Stimulated activated CD4-positive, alpha-beta T cell treated with anti-CD3 and anti-CD28 coated beads, TNF-alpha, amount 100 ng/mL, for 48 hours (primary cell): Measurements from ENCODE around the gene DCDC2.
"Not testable (repeated sequence)": the region's sequence is repeated elsewhere in the genome, so short reads cannot be mapped to it uniquely, and the experiment has no call there.

Experiments
- DNase-seq, 3 donors: peaks; one replicate each; pipeline ENCODE4 v3.0.0-alpha.2; 2020; ENCODE audit warnings: low read depth in 3 of 3

Gene DCDC2

DNA sequence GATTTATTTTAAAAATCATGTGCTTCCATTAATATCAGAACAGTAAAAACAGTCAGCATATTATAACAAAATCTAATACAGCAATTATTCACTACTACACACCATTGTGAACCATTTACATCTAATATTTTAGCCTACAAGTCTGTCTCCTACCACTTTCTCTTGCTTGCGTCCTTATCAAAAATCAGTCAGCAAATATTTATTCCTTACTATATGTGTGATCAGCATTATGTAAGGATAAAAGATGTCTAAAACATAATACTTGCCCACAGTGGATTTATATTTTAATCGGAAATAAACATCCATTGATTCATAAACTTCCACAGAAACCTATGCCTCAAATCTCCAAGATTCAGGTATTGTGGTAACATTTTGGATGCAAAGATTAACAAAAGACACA is 132.0 kb downstream of the DCDC2 start:
- no peak for DNase-seq

- DNase-seq, result no peak
These were observed 134.5 kb downstream of the DCDC2 start for GRCh38 chr6:24223115-24223919.

DNA sequence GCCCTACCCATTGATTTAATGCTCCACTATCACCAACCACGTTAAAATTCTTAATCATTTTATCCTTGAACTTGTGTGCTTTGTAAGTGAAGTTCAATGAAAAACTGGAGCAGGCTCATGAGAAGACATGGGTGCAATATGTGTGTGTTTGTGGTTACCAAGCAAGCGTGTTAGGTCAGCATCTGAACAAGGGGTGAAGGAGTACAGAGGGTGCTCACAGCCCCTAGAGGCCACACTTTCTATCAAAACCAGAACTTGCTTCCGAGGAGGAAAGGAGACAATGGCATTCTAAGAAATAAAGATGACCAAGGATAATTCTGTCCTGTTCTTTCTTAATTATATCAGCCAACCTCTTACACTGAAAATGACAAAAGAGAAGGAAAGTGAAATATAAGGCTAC is 138.2 kb downstream of the DCDC2 start:
- no peak for DNase-seq

GRCh38 chr6:24214984-24215383 is 142.9 kb downstream of the DCDC2 start:
- no peak for DNase-seq

- DNase-seq, result no peak
These were observed 150.4 kb downstream of the DCDC2 start for GRCh38 chr6:24207413-24207812.

DNA sequence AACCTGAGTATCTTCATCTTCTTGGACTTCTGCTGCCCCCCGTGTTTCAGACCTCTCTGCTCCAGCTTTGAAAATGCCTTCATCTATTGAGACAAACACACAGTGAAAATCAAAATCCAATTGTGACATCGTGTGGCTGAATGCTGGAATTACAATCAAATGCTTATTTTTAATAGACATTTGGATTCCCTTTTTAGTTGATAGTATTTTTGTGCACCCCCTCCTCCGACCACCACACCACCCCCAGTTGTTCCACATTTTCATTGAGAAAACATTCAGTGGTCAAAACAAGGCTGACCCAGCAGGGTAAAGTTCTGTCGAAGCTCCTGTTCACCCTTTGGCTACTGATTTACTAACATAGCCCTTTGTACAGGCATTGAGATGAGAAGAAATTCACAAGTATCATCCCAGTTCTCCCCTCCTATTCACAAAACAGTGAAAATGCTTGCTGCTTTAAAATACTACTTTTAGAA is 152.8 kb downstream of the DCDC2 start:
- no peak for DNase-seq

DNA sequence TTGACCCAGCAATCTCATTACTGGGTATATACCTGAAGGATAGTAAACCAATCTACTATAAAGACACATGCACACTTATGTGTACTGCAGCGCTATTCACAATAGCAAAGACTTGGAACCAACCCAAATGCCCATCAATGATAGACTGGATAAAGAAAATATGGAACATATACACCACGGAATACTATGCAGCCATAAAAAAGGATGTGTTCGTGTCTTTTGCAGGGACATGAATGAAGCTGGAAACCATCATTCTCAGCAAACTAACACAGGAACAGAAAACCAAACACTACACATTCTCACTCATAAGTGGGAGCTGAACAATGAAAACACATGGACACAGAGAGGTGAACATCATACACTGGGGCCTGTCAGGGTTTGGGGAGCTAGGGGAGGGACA is 153.7 kb downstream of the DCDC2 start:
- not testable (repeated sequence) for DNase-seq

DNA sequence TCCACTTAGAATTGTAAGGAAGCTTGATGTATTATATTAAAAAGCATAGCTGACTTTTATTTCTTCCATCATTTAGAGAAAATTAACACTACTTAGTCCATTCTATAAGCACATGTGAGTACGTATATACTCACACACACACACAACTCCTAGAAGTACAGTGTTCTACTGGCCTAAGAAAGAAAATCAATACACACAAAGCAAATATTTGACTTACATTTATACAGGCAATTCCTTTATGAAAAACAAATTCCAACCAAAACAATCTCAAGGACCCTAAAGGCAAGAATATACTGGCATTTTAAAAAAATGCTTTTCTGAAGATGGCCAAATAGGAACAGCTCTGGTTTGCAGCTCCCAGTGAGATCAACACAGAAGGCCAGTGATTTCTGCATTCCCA is 160.0 kb downstream of the DCDC2 start:
- no peak for DNase-seq

- DNase-seq, result no peak
These were observed 161.8 kb downstream of the DCDC2 start for GRCh38 chr6:24195836-24196597.

GRCh38 chr6:24194978-24195700 is 162.7 kb downstream of the DCDC2 start:
- no peak for DNase-seq

GRCh38 chr6:24193364-24193763 is 164.5 kb downstream of the DCDC2 start:
- no peak for DNase-seq

DNA sequence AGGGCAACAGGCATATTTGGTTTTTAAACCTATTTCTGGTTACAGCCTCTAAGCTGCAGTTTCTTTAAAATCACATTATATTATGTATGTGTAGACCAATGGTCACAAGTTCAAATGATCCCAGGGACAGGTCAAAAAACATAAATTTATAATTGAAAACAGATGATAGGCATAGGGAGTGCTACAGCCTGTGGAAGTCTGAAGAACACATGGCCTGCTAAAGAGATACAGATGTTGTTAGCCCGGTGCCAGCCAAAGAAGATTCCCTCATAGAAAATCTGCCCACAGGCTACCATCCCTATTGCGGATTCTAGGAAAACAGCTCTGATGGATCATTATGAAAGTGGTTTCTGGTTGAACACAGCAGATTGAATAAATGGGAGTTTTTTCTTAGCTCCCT is 166.5 kb downstream of the DCDC2 start:
- no peak for DNase-seq

GRCh38 chr6:24188578-24189080 is 169.2 kb downstream of the DCDC2 start:
- DNase-seq, result no peak

- no peak for DNase-seq
These were observed 169.8 kb downstream of the DCDC2 start for GRCh38 chr6:24187965-24188577.

DNA sequence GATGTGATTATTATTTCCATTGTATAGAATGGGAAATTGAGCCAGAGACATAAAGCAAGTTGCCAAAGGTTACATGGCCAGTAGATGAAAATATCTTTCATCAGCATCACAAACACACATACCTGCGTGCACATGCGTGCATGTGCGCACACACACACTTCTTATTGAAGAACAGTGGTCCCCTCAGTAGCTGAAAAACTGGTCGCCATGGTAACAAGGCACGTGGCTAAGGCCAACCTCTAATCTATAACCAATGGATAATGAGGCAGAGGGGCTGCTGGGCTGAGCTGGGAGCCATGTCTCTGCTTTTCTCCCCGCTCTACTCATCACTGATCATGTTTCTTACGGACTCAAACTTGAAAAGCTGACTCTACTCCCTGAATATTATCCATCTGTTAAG is 171.5 kb downstream of the DCDC2 start:
- DNase-seq, result no peak

DNA sequence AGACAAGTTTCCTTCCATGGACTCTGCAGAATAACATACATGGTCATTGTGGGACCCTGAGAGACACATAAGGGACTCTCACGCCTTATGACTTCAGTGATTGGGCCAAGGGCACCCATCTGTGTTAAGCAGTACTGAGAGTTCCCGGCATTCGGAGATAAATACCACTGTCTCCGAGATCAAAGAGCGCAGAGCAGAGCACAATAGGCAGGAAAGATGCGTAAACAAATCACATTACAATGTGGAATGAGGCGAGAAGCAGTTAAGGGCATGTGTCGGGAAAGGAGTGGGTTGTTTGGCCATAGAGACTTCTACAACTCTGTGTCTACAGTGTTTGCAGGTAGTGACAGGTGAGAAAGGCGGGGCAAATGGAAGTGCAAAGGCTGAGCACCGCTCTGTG is 174.3 kb downstream of the DCDC2 start:
- DNase-seq, result no peak

GRCh38 chr6:24157886-24158285 is 200.0 kb downstream of the DCDC2 start:
- DNase-seq, result no peak

GRCh38 chr6:24154121-24154520 is 203.7 kb downstream of the DCDC2 start:
- DNase-seq, result no peak

GRCh38 chr6:24152014-24152413 is 205.8 kb downstream of the DCDC2 start:
- no peak for DNase-seq

GRCh38 chr6:24149836-24150235 is 208.0 kb downstream of the DCDC2 start:
- no peak for DNase-seq

DNA sequence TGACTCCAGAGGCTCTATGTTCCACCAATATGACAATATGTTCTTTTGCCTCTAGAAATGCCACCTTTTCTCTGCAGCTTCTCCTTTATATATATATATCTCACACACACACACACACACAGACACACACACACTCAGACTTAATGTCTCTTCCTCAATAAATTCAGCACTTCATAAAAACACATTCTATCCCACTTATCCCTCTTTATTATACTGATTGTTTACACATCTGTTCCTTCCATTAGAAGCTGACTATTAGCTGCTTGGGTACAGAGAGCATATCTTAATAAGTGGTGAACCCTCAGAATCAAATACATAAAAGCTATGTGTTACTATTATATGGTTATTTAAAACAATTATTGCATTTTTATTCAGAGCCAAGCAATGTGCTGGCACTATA is 208.6 kb downstream of the DCDC2 start:
- DNase-seq, result no peak

DNA sequence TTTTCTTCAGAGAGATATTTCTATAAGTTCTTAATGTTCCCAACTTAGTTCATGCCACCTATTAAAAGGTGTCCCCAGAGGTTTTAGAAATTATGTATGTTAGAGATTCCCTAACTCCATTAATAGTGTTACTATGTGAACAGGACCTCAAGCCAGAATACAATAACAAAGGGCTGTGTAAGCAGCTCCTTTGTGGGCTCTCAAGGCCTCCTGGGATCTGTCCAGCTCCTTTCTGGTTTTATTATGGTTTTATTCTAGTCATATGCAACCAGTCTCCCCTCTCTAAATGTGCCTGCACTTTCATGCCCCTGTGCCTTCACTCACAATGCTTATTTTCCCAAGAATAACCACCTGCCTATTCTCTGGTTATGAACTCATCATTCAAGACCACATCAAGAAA is 209.2 kb downstream of the DCDC2 start:
- DNase-seq, result no peak
